ENCODE measurements around the gene MRPS27. TPM values are rescaled to one million over a fixed set of nuclear protein-coding genes. Genes with fewer than 3 reads are reported as not detected.

MRPS27 gene
- total RNA-seq, 1 experiment from 2014 or later, result 88.6 TPM

- Histone ChIP-seq H3K4me3 (ENCODE audit: low read depth, low read length, poor library complexity, severe bottlenecking) (no peak overlapping the region), H3K27me3 (replicated peaks; ENCODE audit: insufficient read depth, low read depth, low read length, poor library complexity) (no peaks in the 10 kb centered on the region), H3K27ac (ENCODE audit: low read depth, low read length, poor library complexity, severe bottlenecking) (peak overlapping the region; percentile 21), H3K36me3 (ENCODE audit: insufficient read depth, low read length, poor library complexity, severe bottlenecking) (peaks cover 20% of the 10 kb centered on the region), H3K9me3 (ENCODE audit: low read depth, low read length, poor library complexity, severe bottlenecking) (no peaks in the 10 kb centered on the region), H3K4me1 (ENCODE audit: insufficient read depth, low read length, poor library complexity, severe bottlenecking) (peaks cover 26% of the 10 kb centered on the region)
- intact Hi-C loops (cut with micrococcal nuclease; ENCODE audit: unreplicated experiment), result no loop called here
- POLR2A ChIA-PET (ENCODE audit: low non-redundant PET), result no interaction called here
- CTCF ChIA-PET, result no interaction called here
- no TSS peak for BruUV-seq (replicated peaks)
- DNase-seq (ENCODE audit: low spot score), result peak; percentile 49
- no peak for TF ChIP-seq EZH2 (IDR thresholded peaks at IDR 0.05; ENCODE audit: borderline replicate concordance, low read depth, low read length, poor library complexity, severe bottlenecking)
- TF ChIP-seq, protein P1, sequence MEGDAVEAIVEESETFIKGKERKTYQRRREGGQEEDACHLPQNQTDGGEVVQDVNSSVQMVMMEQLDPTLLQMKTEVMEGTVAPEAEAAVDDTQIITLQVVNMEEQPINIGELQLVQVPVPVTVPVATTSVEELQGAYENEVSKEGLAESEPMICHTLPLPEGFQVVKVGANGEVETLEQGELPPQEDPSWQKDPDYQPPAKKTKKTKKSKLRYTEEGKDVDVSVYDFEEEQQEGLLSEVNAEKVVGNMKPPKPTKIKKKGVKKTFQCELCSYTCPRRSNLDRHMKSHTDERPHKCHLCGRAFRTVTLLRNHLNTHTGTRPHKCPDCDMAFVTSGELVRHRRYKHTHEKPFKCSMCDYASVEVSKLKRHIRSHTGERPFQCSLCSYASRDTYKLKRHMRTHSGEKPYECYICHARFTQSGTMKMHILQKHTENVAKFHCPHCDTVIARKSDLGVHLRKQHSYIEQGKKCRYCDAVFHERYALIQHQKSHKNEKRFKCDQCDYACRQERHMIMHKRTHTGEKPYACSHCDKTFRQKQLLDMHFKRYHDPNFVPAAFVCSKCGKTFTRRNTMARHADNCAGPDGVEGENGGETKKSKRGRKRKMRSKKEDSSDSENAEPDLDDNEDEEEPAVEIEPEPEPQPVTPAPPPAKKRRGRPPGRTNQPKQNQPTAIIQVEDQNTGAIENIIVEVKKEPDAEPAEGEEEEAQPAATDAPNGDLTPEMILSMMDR (conservative IDR thresholded peaks at IDR 0.05; ENCODE audit: low read depth, low read length), result no peak
Observed at GRCh38 chr5:72183101-72183520, 136.9 kb downstream of the MRPS27 start.

DNA sequence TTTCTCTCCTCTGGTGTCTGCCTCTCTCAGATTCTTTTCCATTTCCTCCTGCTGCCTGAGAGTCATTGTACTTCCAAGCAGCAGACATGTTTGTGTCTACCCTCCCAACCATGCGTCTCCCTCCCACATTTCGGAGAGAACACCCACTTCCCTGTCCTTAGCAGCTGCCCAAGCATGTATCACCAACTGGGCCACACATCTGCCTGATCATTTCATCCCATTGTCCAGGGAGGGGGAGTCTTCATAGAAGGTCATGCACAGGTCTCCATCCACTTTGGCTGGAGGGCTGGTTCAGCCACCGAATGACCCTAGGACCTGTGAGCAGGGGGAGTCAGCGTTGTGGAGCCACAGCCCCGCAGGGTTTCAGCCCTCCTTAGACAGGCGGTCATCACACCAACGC, 137.4 kb downstream of the MRPS27 start:
- Histone ChIP-seq H3K36me3 (ENCODE audit: insufficient read depth, low read length, poor library complexity, severe bottlenecking) (peaks cover 15% of the 10 kb centered on the region), H3K27ac (ENCODE audit: low read depth, low read length, poor library complexity, severe bottlenecking) (peak overlapping the region; percentile 21), H3K4me1 (ENCODE audit: insufficient read depth, low read length, poor library complexity, severe bottlenecking) (peaks cover 26% of the 10 kb centered on the region), H3K27me3 (replicated peaks; ENCODE audit: insufficient read depth, low read depth, low read length, poor library complexity) (no peaks in the 10 kb centered on the region), H3K9me3 (ENCODE audit: low read depth, low read length, poor library complexity, severe bottlenecking) (no peaks in the 10 kb centered on the region), H3K4me3 (ENCODE audit: low read depth, low read length, poor library complexity, severe bottlenecking) (no peak overlapping the region)
- CTCF ChIA-PET, result no interaction called here
- intact Hi-C loops (cut with micrococcal nuclease; ENCODE audit: unreplicated experiment), result no loop called here
- DNase-seq (ENCODE audit: low spot score), result no peak
- no TSS peak for BruUV-seq (replicated peaks)
- TF ChIP-seq EZH2 (IDR thresholded peaks at IDR 0.05; ENCODE audit: borderline replicate concordance, low read depth, low read length, poor library complexity, severe bottlenecking), result no peak
- TF ChIP-seq, protein P1 (conservative IDR thresholded peaks at IDR 0.05; ENCODE audit: low read depth, low read length), result no peak
- POLR2A ChIA-PET (ENCODE audit: low non-redundant PET), result no interaction called here

GRCh38 chr5:72180925-72181324, 139.1 kb downstream of the MRPS27 start:
- no TSS peak for BruUV-seq (replicated peaks)
- H3K4me1 ChIP-seq (ENCODE audit: insufficient read depth, low read length, poor library complexity, severe bottlenecking), result peaks cover 25% of the 10 kb centered on the region
- H3K4me3 ChIP-seq (ENCODE audit: low read depth, low read length, poor library complexity, severe bottlenecking), result no peak overlapping the region
- DNase-seq (ENCODE audit: low spot score), result no peak
- TF ChIP-seq, protein P1 (conservative IDR thresholded peaks at IDR 0.05; ENCODE audit: low read depth, low read length), result no peak
- no peak for TF ChIP-seq EZH2 (IDR thresholded peaks at IDR 0.05; ENCODE audit: borderline replicate concordance, low read depth, low read length, poor library complexity, severe bottlenecking)
- H3K9me3 ChIP-seq (ENCODE audit: low read depth, low read length, poor library complexity, severe bottlenecking), result no peaks in the 10 kb centered on the region
- peaks cover 4% of the 10 kb centered on the region for H3K36me3 ChIP-seq (ENCODE audit: insufficient read depth, low read length, poor library complexity, severe bottlenecking)
- no peaks in the 10 kb centered on the region for H3K27me3 ChIP-seq (replicated peaks; ENCODE audit: insufficient read depth, low read depth, low read length, poor library complexity)
- CTCF ChIA-PET, result no interaction called here
- H3K27ac ChIP-seq (ENCODE audit: low read depth, low read length, poor library complexity, severe bottlenecking), result no peak overlapping the region
- intact Hi-C loops (cut with micrococcal nuclease; ENCODE audit: unreplicated experiment), result no loop called here
- POLR2A ChIA-PET (ENCODE audit: low non-redundant PET), result no interaction called here

Measured in A673 (cell line).